ENCODE results near the gene SLC8A1.

SLC8A1 gene

DNA sequence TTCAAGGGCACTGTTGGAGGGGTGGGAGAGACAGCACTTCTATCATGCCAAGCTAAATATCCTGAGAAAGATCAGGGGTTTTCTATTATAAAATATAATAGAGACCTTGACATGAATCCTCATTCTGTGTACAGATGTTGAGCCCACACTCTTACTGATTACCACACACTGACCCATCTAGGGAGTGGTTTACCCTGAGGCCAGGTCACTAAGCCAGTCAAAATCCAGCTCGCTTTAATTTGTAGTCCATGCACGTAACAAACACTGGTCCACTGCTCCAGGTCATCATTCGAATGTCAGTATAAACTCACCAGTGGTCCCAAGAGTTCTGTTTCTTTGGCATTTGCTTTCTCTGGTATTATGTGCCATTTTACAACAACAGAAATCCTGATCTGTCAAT is 96.4 kb downstream of the SLC8A1 start:
- Histone ChIP-seq H3K4me1 (ENCODE audit: insufficient read depth, low read length, poor library complexity, severe bottlenecking) (no peaks in the 10 kb centered on the region), H3F3A (ENCODE audit: low read depth) (no peaks in the 10 kb centered on the region), H3K9me2 (replicated peaks; ENCODE audit: low read depth, low read length) (no peaks in the 10 kb centered on the region), H3K4me3 (ENCODE audit: low read length, poor library complexity, severe bottlenecking) (no peak overlapping the region), H3K27me3 (ENCODE audit: insufficient read depth, low read length, poor library complexity, severe bottlenecking) (no peaks in the 10 kb centered on the region), H3K79me2 (ENCODE audit: insufficient read depth, low read length) (no peaks in the 10 kb centered on the region), H3K9ac (ENCODE audit: low read depth, low read length, poor library complexity, severe bottlenecking) (no peak overlapping the region), H2AFZ (ENCODE audit: low read length) (no peak overlapping the region), H3K4me2 (ENCODE audit: low read depth, low read length, poor library complexity, severe bottlenecking) (no peak overlapping the region), H3K9me3 (ENCODE audit: insufficient read depth, low read depth, low read length) (no peaks in the 10 kb centered on the region), H4K20me1 (ENCODE audit: insufficient read depth, low read length, poor library complexity, severe bottlenecking) (no peaks in the 10 kb centered on the region), H3K36me3 (ENCODE audit: insufficient read depth, low read length) (no peaks in the 10 kb centered on the region)
- no peak for TF ChIP-seq EZH2phosphoT487 (IDR thresholded peaks at IDR 0.05; ENCODE audit: borderline replicate concordance)
- TF ChIP-seq, protein P1, sequence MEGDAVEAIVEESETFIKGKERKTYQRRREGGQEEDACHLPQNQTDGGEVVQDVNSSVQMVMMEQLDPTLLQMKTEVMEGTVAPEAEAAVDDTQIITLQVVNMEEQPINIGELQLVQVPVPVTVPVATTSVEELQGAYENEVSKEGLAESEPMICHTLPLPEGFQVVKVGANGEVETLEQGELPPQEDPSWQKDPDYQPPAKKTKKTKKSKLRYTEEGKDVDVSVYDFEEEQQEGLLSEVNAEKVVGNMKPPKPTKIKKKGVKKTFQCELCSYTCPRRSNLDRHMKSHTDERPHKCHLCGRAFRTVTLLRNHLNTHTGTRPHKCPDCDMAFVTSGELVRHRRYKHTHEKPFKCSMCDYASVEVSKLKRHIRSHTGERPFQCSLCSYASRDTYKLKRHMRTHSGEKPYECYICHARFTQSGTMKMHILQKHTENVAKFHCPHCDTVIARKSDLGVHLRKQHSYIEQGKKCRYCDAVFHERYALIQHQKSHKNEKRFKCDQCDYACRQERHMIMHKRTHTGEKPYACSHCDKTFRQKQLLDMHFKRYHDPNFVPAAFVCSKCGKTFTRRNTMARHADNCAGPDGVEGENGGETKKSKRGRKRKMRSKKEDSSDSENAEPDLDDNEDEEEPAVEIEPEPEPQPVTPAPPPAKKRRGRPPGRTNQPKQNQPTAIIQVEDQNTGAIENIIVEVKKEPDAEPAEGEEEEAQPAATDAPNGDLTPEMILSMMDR (conservative IDR thresholded peaks at IDR 0.05; ENCODE audit: low read length) = no peak

DNA sequence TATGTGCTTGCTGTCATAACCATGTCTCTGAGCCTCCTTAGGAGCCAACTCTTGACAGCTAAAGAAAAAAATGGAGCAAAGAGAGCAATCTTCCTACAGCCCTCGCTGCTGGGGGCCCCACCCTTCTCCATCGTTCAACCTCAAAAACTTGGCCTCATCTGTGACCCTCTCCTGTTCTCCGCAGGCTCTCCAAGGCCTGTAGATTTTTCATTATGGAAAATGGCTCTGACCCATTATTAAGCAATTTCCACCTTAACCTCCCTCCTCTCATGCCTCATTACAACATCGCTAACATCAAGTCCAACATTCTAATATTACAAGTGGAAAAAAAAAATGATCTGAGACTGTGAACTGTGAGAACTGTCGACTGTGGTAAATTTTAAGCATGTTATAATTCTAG is 98.7 kb downstream of the SLC8A1 start:
- H3F3A ChIP-seq (ENCODE audit: low read depth) = no peaks in the 10 kb centered on the region
- no peaks in the 10 kb centered on the region for H4K20me1 ChIP-seq (ENCODE audit: insufficient read depth, low read length, poor library complexity, severe bottlenecking)
- no peaks in the 10 kb centered on the region for H3K36me3 ChIP-seq (ENCODE audit: insufficient read depth, low read length)
- no peaks in the 10 kb centered on the region for H3K4me1 ChIP-seq (ENCODE audit: insufficient read depth, low read length, poor library complexity, severe bottlenecking)
- H3K9me2 ChIP-seq (replicated peaks; ENCODE audit: low read depth, low read length) = no peaks in the 10 kb centered on the region
- no peak overlapping the region for H3K9ac ChIP-seq (ENCODE audit: low read depth, low read length, poor library complexity, severe bottlenecking)
- no peaks in the 10 kb centered on the region for H3K79me2 ChIP-seq (ENCODE audit: insufficient read depth, low read length)
- H2AFZ ChIP-seq (ENCODE audit: low read length) = no peak overlapping the region
- no peak overlapping the region for H3K4me2 ChIP-seq (ENCODE audit: low read depth, low read length, poor library complexity, severe bottlenecking)
- TF ChIP-seq, protein P1 (conservative IDR thresholded peaks at IDR 0.05; ENCODE audit: low read length) = no peak
- TF ChIP-seq EZH2phosphoT487 (IDR thresholded peaks at IDR 0.05; ENCODE audit: borderline replicate concordance) = no peak
- no peaks in the 10 kb centered on the region for H3K27me3 ChIP-seq (ENCODE audit: insufficient read depth, low read length, poor library complexity, severe bottlenecking)
- H3K4me3 ChIP-seq (ENCODE audit: low read length, poor library complexity, severe bottlenecking) = no peak overlapping the region
- no peaks in the 10 kb centered on the region for H3K9me3 ChIP-seq (ENCODE audit: insufficient read depth, low read depth, low read length)

- Histone ChIP-seq H3K4me1 (ENCODE audit: insufficient read depth, low read length, poor library complexity, severe bottlenecking) (no peaks in the 10 kb centered on the region), H3K4me3 (ENCODE audit: low read length, poor library complexity, severe bottlenecking) (no peak overlapping the region), H3K9me3 (ENCODE audit: insufficient read depth, low read depth, low read length) (no peaks in the 10 kb centered on the region), H2AFZ (ENCODE audit: low read length) (no peak overlapping the region), H3K79me2 (ENCODE audit: insufficient read depth, low read length) (no peaks in the 10 kb centered on the region), H3K9ac (ENCODE audit: low read depth, low read length, poor library complexity, severe bottlenecking) (no peak overlapping the region), H3F3A (ENCODE audit: low read depth) (no peaks in the 10 kb centered on the region), H3K36me3 (ENCODE audit: insufficient read depth, low read length) (no peaks in the 10 kb centered on the region), H3K9me2 (replicated peaks; ENCODE audit: low read depth, low read length) (no peaks in the 10 kb centered on the region), H3K4me2 (ENCODE audit: low read depth, low read length, poor library complexity, severe bottlenecking) (no peak overlapping the region), H3K27me3 (ENCODE audit: insufficient read depth, low read length, poor library complexity, severe bottlenecking) (no peaks in the 10 kb centered on the region), H4K20me1 (ENCODE audit: insufficient read depth, low read length, poor library complexity, severe bottlenecking) (no peaks in the 10 kb centered on the region)
- TF ChIP-seq EZH2phosphoT487 (IDR thresholded peaks at IDR 0.05; ENCODE audit: borderline replicate concordance) = no peak
- TF ChIP-seq, protein P1 (conservative IDR thresholded peaks at IDR 0.05; ENCODE audit: low read length) = no peak
Measured at GRCh38 chr2:40352703-40353099, 99.2 kb downstream of the SLC8A1 start.
